Upper lobe of left lung (tissue), 4 donors: ENCODE measurements around the gene ARMC7.
"Not testable (repeated sequence)": the region's sequence is repeated elsewhere in the genome, so short reads cannot be mapped to it uniquely, and the experiment has no call there.

Source experiments
- EP300 ChIP-seq, 4 donors: sonication (generic); formaldehyde crosslinking; IDR thresholded peaks; one replicate each; pipeline ENCODE4 v1.5.1; 2017; ENCODE audit warnings: antibody characterized with exemption in 4 of 4, control low read depth in 2 of 4
- POLR2A ChIP-seq, 4 donors: fragments of 450-650 bp; IDR thresholded peaks; one replicate each; pipeline ENCODE4 v1.5.1; 2016 to 2017; ENCODE audit warnings: antibody characterized with exemption in 4 of 4, mild to moderate bottlenecking in 2 of 4
- TF ChIP-seq, protein P1 (sequence below), 6 experiments: fragments of 450-650 bp in 4 of 6; fragments of 200-600 bp in 2 of 6; sonication (generic) in 2 of 6; IDR thresholded peaks; one replicate each; pipeline ENCODE4 v1.5.1; 2016 to 2019; ENCODE audit warnings: antibody characterized with exemption in 6 of 6

DNA sequence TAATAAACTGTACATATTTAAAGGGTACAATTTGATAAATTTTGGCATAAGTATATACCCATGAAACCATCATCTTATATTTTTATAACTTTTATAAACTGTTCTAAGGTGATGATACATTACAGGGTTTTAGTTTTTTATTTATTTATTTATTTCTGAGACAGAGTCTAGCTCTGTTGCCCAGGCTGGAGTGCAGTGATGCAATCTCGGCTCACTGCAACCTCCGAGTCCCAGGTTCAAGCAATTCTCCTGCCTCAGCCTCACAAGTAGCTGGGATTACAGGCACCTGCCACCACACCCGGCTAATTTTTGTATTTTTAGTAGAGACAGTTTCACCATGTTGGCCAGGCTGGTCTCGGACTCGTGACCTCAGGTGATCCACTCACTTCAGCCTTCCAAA is 18.2 kb downstream of the ARMC7 start:
- TF ChIP-seq, protein P1, sequence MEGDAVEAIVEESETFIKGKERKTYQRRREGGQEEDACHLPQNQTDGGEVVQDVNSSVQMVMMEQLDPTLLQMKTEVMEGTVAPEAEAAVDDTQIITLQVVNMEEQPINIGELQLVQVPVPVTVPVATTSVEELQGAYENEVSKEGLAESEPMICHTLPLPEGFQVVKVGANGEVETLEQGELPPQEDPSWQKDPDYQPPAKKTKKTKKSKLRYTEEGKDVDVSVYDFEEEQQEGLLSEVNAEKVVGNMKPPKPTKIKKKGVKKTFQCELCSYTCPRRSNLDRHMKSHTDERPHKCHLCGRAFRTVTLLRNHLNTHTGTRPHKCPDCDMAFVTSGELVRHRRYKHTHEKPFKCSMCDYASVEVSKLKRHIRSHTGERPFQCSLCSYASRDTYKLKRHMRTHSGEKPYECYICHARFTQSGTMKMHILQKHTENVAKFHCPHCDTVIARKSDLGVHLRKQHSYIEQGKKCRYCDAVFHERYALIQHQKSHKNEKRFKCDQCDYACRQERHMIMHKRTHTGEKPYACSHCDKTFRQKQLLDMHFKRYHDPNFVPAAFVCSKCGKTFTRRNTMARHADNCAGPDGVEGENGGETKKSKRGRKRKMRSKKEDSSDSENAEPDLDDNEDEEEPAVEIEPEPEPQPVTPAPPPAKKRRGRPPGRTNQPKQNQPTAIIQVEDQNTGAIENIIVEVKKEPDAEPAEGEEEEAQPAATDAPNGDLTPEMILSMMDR (IDR thresholded peaks at IDR 0.05), result not testable (repeated sequence)
- not testable (repeated sequence) for TF ChIP-seq POLR2A, EP300 (IDR thresholded peaks at IDR 0.05)
